HL-60/S4 treated with phorbol 12-myristate 13-acetate at 8.2 ng/mL for 4 days and 3 days (cell line): ENCODE data around the gene SPDYA.
"Not testable (repeated sequence)": the region's sequence is repeated elsewhere in the genome, so short reads cannot be mapped to it uniquely, and the experiment has no call there.

Source experiments
- in situ Hi-C: fragments of 300-500 bp; cut with MboI; formaldehyde crosslinking; loops from 2 replicates; pipeline ENCODE4 v1.15.0; 2022; ENCODE audit warnings: low sequenced_read_pairs

SPDYA gene

DNA sequence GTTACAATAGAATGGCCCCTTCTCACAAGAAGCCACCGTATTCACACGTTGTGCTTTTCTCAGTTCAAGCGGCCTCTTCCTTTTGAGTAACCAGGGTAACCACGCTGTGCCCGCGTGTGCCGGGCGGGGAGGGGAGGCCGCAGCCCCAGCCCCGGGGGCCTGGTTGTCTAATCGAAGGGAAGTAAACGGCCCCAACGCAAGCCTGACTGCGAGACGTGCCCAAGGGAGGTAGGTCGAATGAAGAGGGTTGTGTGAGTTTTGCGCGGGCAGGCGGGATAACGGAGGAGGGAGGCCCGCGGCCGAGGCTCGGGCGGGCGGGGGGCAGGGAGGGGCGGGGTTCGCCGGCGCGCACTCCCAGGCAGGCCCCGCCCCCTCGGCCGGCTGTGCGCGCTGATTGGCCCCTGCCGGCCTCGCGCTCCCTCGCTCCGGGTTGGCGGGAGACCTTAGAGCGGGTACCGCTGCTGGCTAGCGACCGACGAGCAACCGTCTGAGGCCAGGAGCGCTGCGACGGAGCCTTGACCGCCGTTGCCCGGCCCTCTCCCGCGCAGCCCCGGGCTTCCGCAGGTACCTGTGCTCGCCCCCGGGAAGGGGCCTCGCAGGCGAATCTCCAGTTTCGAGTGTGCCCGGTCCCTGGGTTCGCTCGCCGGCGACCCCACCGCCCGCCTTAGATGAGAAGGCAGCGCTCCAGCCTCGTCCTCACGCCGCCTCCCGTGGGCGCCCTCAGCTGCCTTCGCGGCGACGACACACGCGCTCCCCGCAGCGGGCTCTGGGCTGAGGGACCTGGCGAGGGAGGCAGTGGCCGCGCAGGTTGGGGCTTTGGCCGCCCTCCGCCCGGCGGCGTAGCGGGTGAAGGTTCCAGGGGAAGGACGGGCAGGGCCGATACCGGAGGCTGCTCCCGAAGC is at the start of gene SPDYA:
SPDYA (plus strand) TSS at position 451 of the 902 bp plus-strand sequence. CDS start 5,181 bp downstream, outside the sequence.
- in situ Hi-C loops = no loop called here

DNA sequence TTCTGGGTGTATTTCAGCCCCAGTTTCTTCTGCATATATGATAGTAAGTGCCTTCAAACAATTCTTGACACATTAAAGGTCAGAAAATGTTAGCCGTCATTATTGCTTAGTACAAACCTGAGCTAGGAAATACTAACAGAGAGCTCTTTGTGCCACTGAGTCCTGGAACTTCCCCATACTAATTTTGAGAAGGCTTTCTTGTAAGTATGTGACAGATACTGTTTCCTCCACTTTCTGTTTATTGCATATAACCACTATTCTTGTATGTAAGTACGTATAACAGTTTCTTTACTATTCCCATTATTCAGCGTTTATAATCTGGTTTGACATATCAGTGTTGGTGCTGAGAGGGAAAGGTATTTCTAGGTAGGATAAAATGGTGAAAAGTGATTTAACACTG is 49.2 kb upstream of the SPDYA start:
- in situ Hi-C loops = no loop called here

DNA sequence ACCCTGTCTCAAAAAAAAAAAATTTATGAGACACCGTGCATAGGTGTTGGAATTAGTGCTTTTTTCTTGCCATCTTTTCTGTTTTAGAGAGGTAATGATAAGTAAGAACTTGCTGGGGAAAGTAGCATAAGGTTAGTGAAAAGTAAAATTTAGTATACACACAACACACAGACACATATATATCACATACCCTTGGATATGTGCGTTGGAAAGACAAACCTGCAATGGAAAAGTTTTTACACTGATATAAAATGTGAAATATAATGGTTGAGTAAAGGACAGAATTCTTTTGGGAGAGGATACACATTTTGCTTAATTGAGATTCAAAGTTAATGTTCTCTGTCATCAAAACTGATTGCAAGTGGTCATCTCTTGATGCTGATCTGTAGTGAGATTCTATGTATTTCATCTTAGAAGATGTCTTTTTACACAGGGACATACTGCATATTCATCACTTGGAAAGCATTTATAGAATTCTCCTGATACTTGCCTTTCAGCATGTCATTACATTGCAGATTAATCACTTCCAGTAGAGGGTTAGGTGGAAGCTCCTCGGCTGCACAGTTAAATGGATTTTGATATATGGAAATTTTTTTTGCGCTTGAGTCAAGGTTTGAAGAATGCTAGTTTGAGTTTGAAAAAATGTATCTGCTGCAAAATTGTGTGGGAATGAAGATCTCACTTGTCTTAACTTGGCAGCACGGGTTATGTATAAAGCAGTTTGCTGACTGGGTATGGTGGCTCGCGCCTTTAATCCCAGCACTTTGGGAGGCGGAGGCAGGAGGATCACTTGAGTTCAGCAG is 45.5 kb upstream of the SPDYA start:
- in situ Hi-C loops = no loop called here

DNA sequence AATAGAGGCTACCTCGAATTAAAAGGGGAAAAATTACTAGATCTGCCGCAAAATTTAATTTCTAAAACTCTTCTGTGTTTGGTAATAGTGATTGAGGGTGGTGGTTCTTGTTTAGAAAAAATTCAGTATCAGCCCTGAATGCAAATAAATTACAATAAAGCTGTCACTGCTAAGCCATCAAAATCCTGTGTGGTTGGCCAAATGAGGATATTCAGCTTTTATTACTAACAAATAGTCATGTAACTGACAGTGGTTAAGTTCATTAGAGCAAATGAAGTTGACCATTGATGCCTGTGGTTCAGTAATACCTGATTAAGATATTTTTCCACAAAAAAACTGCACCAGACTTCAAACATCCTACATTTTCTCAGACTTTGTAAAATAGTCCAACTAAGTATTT is 44.6 kb upstream of the SPDYA start:
- in situ Hi-C loops = no loop called here

DNA sequence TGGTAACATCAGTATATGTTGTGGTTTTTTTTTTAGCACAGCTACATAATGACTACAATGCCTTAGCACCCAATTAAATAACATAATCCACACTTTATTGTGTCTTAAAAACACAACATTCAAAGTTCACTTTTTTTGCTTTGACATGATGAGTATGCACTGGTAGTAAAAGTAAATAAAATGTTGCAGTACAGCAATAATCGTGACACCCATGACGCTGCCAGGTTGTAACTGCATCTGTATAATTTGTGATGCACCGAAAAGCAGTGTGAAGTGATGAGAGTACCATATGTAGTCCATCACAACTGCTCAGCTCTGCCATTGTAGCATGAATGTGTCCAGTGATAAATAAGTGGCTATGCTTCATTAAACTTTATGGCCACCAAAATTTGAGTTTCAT is 43.3 kb upstream of the SPDYA start:
- in situ Hi-C loops = no loop called here

DNA sequence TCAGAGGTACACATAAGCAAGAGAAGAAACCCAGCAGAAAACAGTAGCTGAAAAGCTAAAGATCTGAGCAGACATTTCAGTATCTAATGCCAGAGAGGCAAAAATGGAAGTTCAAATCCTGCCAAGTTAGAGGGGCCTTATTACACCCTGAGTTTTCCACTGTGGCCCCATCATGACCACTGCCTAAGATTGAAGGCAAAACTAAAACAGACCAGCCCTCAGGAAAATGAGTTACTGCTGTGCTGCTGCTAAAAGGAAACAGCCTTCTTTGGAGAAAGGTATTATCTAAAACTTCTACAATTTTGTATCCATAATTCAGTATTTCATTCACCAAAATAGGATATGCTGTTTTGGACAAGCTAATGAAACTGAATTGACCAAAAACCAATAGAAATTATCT is 42.2 kb upstream of the SPDYA start:
- in situ Hi-C loops = no loop called here

DNA sequence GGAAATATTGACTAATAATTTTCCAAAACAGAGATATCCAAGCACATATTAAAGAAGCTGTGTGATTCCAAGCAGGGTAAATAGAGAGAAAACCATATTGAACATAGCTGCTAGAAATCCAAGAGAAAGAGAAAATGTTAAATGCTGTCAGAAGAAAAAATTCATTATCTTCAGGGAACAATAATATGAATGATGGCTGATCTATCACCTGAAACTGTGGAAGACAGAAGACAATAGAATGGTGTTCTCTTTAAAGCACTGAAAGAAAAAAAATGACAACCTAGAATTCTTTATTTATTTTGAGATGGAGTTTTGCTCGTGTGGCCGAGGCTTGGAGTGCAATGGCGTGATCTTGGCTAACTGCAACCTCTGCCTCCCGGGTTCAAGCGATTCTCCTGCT is 41.7 kb upstream of the SPDYA start:
- in situ Hi-C loops = no loop called here

DNA sequence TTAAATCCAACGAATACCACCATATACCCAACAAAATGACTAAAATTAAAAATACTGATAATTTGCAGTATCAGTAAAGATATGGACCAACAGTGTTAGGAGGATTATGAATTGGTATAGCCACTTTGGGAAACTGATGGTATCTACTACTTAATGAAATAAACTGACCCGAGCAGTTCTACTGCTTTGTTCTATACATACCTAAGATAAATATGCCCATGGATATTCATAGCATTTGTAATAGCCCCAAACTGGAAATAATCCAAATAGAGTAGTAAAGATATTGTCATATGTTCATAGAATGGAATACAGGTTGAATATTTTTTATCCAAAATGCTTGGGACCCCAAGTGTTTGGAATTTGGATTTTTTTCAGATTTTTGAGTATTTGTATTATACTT is 38.3 kb upstream of the SPDYA start:
- in situ Hi-C loops = no loop called here

DNA sequence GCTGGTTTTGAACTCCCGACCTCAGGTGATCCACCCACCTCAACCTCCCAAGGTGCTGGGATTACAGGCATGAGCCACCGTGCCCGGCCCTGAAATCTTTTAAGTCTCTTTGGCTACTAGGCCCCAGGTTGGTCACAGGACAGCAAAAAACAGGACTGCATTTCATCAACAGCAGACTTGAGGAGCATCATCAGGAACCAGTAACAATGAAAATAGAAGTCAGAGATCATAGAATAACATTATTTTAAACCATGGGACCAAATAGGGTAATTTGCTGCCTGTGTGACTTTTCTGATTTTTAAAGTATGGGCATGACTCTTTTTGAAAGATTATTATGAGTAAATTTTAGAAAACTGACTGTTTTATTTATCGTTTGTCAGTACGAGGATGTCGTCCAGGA is 34.2 kb upstream of the SPDYA start:
- in situ Hi-C loops = no loop called here

DNA sequence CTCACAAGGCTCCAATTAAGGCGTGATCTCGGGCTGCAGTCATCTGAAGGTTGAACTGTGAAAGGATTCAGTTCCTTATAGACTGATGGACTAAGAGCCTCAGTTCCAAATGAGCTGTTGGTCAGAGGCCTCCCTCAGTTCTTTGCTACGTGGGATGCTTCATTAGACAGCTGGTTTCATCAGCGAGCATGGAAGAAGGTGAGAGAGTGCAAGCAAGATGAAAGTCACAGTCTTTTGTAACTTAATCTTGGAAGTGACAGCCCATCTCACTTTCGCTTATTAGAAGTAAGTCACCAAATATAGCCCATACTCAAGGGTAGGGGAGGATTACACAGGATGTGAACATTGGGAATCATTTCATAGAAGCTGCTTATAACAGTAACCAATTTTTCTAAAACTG is 32.2 kb upstream of the SPDYA start:
- in situ Hi-C loops = no loop called here

DNA sequence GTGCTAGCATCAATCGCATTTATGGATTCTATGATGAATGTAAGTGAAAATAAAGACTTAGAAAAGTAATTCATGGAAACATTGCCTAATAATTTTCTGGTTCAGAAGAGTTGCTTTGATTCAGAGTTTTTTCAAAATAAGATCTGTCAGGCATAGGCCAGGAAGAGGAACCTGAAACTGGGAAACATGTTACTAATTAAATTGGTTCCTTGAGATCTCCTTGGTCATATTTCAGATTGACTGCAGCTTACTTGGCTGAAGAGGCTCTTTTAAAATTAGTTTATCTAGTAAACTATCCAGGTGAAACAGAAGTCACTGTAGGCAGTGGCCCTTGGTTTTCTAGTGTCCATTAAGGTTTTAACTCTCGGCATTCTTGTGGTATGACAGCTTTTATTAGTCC is 31.6 kb upstream of the SPDYA start:
- in situ Hi-C loops = no loop called here

DNA sequence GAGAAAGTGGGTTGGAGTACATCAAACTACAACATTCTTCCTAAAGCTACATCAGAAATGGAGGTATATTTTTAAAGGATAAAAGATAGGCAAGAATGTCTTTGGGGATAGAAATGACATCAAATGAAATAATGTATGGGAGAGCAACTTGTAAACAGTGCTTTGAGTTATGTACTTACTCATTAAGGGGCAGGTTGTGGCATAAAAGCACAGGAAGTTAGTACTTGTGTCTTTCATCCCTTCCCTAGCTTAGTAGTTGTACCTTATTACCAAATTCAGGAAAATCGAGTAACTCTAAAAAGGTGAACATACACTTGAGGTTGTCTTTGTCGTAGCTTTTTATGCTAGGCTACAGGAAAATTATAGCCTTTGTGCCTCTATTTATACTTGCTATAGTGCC is 30.1 kb upstream of the SPDYA start:
- in situ Hi-C loops = no loop called here

DNA sequence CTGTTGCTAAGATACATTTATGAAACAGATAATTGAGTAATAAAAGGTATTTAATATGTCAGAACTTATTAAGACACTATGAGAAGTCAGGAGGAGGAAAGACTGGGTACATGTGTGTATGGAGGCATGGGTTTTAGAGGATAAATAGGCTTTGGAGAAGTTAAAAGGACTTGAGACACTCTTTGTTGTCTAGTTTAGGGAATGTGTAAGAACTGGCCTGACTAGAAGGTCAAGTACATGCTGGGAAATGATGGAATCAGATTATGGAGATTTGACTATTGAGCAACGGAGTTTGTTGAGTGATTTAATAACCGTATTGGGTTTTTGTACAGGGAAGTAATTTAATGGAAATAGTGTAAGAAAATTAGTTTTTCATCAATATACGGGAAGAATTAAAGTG is 28.2 kb upstream of the SPDYA start:
- in situ Hi-C loops = no loop called here

DNA sequence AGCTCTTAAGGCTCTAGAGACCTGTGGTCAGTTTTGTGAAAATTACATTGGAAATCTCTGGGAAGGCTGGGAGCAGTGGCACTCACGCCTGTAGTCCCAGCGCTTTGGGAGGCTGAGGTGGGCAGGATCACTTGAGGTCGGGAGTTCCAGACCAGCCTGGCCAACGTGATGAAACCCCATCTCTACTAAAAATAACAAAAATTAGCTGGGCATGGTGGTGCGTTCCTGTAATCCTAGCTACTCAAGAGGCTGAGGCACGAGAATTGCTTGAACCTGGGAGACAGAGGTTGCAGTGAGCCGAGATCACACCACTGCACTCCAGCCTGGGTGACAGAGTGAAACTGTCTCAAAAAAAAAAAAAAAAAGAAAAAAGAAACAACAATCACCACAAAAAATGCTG is 26.1 kb upstream of the SPDYA start:
- in situ Hi-C loops = not testable (repeated sequence)

DNA sequence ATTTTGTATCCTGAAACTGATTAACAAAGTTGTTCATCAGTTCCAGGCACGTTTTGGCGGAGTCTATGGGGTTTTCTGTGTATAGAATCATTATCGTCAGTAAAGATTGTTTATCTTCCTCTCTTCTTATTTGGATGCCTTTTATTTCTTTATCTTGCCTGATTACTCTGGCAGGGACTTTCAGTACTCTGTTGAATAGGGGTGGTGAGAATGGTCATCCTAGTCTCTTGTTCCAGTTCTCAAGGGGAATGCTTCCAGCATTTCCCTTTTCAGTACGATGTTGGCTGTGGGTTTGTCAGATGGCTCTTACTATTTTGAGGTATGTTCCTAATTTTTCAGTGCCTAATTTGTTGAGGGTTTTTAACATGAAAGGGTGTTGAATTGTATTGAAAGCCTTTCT is 14.0 kb upstream of the SPDYA start:
- in situ Hi-C loops = no loop called here

DNA sequence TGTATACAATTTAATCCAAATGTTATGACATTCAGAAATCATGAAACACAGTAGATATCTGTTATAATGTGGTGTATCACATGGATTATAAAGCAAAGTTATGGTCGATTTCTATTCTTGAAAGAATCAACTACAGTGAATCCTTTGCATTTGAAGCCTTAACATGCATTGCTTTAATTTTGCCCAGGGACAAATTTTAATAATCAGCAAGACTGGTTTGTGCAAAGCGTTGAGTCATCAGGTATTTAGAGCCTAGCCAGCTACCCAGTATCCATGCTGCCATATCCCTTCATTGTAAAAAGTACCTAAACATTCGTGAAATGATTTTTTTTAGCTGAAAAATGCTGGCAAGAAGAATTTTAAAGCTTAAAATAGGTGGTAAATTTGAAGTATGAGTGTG is 8.9 kb upstream of the SPDYA start:
- in situ Hi-C loops = no loop called here

DNA sequence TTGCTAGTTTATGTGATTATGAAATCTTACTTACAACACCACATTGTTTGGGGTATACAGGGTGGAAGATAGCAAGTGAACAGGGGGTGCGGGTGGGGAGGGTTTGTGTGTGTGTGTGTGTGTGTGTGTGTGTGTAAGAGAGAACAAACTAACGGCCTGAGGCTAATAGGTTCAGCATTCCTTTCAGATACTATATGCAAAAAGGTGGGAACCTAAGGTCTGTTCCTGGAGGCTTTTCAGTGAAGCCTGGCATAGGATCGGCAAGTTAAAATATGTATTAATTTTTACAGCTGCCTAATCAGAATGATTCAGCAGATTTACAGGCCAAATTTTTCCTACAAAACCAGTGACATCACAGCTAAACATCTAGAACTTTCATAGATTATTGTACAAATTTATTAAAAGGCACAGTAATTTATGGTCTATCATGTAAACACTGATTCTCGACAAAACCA is 7.6 kb upstream of the SPDYA start:
- in situ Hi-C loops = no loop called here

DNA sequence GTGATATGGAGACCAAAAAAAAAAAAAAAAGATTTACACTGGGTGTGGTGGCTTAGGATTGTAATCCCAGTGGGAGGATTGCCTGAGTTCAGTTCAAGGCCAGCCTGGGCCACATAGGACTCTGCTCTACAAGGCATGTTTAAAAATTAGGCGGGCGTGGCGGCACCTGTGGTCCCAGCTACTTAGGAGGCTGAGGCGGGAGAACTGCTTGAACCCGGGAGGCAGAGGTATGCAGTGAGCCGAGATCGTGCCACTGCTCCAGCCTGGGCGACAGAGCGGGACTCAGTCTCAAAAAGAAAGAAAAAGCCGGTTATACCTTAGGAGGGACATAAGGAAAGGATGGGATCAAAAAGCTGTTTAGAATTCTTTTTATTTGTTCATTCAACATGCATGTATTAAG is 707 bp upstream of the SPDYA start:
- in situ Hi-C loops = no loop called here

DNA sequence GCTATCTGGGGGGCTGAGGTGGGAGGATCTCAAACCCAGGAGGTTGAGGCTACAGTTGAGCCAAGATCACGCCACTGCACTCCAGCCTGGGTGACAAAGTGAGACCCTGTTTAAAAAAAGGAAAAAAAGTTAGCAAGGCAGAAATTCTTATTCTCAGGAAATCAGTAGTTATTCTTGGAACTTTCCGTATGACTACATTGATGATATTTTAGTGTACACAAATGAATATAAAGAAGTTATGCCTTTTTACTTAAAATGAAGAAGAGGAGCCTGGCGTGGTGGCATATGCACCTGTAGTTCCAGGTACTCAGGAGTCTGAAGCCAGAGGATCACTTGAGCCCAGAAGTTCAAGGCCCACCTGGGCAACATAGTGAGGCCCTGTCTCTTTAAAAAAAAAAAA is 7.4 kb downstream of the SPDYA start:
- in situ Hi-C loops = no loop called here

DNA sequence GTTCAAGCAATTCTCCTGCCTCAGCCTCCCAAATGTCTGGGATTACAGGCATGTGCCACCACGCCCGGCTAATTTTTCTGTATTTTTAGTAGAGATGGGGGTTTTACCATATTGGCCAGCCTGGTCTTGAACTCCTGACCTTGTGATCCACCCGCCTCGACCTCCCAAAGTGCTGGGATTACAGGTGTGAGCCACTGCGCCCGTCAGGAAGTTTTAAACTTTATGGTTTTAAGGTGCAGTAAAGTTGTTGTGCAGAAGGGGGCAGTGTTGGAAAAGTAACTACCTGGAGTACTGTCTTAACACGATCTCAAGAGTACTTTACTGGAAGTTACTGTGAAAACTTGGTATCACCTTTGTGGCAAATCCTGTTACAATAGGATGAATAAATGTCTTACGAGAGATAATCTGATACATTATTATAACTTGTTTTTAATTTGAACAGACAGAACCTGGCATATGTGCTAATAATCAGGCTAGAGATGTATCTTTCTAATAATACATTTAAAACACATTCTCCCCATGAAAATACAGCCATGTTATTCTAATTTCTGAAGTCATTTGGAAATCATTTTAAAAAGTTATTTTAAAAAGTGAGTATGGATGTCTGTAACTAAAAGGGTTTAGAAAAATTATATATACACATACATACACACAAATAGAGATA is 10.8 kb downstream of the SPDYA start:
- in situ Hi-C loops = no loop called here

DNA sequence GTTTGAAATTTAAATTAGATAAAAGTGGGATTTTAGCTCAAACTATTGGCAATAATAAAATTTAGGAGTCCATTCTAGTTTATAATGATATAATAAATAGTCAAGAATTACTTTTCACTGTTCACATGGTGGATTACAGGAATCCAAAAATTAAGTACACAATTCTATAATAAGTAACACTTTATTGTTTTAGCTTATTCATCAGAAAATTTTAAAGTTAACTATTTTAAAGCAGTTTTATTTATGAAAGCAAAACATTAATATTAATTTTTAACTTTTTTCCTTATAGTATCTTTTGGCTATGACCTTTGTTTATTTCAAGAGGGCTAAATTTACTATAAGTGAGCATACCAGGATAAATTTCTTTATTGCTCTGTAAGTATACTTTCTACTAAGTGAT is 11.4 kb downstream of the SPDYA start:
- in situ Hi-C loops = no loop called here

DNA sequence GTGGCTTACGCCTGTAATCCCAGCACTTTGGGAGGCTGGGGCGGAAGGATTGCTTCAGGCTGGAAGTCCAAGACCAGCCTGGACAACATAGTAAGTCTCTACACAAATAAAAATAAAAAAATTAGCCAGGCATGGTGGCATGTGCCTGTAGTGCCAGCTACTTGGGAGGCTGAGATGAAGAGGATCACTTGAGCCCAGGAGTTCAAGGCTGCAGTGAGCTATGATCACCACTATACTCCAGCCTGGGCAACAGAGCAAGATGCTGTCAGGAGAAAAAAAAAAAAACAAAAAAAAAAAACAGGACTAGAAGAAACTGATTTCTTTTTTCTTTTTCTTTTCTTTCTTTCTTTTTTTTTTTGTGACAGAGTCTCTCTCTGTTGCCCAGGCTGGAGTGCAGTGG is 13.6 kb downstream of the SPDYA start:
- in situ Hi-C loops = no loop called here
